ENCODE data around the gene MROH2A.

MROH2A gene

DNA sequence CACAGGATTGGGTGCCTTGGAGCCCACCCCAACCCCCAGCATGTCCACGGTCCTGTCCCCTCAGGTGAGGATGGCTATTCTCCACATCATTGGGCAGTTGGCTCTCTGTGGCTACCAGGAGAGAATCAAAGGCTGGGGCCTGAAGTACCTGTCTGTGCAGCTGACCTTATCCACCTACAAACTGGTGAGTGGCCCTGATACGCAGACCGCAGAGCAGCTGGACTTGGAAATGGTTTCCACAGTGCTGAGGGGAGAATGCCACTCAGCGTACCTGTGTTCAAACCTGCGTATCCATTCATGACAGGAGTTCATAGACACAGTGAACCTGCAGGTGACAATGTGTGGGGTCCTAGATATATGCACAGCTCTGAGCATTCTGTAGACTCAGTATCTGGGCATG is 21.6 kb downstream of the MROH2A start:
- no peak for DNase-seq

DNA sequence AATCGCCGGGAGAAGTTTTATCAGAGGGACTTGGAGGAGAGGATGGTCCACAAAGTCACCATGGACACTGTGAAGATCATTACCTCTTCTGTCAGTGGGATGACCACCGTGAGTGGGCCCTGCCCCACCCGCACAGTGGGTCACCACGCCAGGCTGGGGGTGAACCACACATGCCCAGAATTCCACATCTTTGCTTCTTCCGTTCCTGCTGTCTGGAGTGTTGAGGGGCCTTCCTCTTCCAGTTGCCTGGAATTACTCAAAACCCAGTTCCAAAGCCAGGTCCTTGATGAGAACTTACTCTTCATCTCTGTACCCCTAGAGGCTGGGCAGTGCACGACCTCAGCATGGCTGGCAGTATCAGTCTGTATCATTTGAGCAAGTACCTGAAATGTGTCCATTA is 22.1 kb downstream of the MROH2A start:
- DNase-seq, result no peak

DNA sequence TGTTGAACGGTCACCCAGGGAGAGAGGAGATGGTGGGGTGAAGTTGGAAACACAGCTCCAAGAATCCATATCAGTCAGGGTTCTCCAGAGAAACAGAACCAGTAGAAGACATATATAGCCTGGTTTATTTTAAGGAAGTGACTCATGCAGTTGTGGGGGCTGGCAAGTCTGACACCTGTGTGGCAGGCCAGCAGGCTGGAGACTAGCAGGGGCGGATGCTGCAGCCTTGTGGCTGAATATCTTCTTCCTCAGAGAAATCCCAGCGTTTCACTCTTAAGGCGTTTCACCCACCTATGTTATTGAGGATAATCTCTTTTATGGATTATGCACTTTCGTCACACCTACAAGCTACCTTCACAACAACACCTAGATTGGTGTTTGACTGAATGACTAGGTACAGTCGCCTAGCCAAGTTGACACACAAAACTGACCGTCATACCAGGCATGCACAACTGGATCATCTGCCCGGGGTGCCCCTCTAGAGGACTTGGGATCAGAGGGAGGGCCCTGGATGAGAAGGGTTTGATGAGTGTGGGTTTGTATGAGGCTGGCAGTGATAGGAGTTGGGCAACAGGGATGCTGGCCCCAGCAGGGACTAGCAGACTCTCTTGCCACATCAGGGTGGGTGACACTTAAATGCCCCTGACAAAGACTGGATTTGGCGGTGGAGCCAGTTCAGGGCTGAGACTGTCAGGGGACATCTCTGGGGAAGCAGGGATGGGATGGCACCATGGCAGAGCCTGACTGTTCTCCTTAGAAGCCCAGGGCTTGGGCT is 23.4 kb downstream of the MROH2A start:
- DNase-seq, result no peak

DNA sequence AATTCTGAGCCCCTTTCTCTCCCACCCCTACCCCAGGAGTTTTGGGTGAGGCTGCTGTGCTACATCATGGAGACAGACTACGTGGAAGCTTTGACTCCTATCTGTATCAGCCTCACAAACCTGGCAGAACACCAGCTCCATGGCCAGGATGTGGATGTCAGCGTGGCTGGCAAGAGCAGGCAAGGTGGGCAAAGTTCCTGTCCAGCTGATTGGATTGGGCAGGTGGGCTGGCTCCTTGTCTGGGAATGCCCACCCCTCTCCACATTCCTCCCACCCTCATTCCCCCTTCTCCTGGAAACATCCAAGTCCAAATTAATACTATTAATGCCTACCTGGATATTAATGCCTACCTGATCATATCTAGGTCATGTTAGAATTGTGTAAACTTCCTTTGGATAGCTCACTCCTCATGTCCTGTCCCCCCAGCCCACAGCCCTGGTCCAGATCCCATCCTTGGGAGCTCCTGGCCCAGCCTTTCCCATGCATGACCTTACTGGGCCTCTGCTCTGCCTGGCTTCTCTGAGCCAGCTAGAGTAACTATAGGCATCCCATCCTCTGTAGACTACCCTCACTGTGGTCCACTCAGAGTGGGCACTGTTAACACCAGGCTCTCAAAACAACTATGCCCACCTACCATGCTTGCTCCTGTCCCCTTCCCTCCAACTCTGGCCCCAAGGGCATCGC is 24.1 kb downstream of the MROH2A start:
- no peak for DNase-seq

DNA sequence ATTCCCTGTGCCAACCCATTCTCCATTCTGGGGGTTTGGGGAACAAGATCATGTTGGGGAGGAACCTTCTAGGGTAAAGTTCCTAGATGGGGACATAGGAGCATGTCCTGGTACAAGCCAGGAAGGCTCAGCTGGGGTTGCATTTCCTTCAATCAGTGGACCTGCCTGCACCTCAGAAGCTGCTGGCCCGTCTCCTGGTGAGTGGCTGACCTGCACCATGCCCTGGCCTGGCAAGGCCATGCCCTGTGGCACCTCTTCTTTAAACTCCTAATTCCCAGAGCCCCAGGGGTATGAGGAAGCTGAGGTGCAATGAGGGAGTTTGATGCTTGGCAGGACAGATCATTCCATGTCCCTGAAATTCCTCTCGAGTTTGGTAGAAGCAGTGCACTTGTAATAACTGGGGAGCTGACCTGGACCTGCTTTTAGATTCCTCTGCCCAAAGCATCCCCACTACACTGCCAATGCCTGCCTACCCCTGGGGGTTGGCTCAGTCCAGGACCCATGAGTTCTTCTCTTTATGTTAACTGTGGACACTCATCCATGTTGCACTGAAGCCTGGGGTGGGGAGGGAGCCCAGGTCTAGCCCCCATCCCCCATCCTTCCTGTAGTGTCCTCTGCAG is 25.3 kb downstream of the MROH2A start:
- no peak for DNase-seq

DNA sequence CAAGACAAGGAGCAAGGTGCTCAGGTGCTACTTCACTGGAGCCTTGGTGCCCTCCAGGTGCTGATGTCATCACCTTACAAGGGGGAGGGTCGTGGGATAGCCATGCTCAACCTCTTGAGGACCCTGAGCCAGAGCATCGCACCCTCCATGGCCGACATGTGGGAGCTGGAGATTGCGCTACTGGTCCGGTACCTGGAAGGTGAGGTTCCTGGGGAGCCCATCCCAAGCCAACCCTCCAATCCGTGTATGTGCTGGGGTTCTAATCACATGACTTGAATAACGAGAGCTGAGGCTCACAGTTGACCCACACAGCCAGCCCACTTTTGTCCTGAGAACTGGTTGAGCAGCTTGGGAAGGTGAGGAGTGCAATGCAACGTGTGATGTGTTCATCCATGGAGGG is 25.9 kb downstream of the MROH2A start:
- no peak for DNase-seq

DNA sequence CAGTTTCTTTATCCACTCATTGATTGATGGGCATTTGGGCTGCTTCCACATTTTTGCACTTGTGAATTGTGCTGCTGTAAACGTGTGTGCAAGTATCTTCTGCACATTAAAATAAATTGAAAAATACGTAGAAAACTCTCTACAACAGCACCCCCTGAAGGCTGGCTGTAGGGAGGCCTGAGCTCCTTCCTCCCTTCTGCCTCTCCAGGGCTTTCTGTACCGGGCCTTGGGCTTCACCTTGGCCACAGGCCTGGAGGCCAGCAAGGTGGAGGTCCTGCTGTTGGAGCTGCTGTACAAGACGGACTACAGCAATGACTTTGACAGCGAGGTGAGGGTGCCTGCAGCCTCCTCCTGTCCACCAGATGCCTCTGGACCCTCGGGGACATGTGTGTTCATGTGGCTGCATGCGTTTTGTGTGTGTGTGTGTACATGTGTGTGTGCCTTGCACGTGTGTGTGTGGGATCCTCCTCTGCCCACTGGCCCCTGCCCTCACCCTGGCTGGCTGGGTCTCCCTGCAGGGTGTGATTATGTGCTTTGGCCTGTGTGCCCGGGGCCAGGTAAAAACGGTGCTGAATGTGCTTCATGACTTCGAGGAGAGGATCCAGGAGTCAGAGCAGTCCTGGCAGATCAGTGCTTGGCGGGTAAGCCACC is 29.2 kb downstream of the MROH2A start:
- no peak for DNase-seq

DNA sequence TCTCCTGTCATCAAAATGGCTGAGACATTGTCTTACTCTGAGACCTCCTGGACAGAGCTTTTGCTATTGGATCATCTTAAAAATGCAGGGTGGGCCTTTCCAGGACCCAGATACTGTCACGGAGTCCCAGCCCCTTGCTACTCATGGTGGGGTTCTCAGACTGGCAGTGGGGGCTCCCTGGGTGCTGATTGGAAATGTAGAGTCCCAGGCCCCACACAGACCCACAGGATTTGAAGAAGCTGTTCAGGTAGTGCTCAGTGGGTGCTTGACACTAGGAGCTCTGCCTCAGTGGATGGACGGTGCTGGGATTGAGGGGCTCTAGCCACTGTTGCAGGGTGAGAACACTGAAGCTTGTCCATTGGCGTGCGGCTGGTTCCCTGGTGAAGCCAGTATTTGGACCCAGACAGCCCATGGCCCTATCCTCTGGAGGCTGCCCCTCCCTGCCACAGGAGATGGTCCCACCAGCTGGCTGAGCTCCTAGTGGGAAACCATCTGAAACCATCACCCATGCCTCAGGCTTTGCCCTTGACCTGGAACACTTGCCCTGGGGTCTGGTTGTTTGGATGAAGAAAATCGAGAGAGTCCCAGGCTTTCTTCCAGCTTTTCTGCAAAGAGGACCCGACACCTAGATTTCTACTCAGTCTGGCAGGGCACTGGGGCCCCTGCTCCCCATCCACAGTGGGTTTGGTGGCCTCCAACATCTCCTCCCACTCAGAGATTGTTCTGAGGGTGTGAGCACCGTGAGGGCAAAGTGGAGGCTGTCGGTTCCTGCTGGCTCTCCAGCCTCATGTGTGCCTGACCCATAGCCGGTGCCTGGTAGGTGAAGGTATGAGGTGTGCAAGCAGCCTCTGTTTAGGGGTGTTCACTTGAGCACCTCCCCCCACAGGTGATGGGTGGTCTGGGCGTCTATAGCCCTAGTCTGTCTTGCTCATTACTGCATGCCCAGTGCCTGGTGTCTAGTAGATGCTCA is 30.1 kb downstream of the MROH2A start:
- no peak for DNase-seq

DNA sequence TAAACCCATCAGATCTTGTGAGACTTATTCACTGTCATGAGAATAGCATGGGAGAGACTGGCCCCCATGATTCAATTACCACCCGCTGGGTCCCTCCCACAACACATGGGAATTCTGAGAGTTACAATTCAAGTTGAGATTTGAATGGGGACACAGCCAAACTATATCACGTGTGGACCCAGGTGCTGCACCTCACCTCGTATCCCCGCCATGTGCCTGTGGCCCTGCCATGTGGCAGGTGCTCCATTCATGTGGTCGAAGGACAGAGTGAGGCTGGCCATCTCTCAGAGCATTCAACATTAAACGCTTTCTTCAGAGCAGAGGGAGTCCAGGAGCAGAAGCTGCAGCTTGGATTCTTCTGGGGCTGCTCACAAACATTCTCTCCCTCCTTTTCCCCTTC is 32.3 kb downstream of the MROH2A start:
- DNase-seq, result no peak

DNA sequence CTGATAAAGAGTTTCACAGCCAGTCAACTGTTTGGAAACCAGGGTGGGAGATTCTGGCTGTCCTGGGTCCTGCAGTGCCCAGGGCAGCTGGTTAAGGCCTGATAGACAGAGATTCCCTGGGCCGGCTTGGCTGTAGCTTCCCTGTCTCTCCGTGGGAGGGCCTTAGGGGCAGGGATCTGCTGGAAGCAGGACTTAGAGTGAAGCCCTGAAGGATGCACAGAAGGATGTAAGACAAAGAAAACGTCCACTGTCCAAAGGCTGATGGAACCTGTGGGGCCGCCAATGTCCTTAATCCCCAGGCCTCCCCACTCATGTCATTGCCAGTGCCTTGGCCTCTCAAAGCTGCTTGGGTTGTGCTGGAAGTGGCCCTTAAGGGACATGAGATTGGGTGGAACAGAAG is 33.0 kb downstream of the MROH2A start:
- no peak for DNase-seq

GRCh38 chr2:233811732-233812131 is 33.6 kb downstream of the MROH2A start:
- DNase-seq, result no peak

GRCh38 chr2:233813236-233814055 is 35.3 kb downstream of the MROH2A start:
- no peak for DNase-seq

GRCh38 chr2:233814056-233814835 is 36.1 kb downstream of the MROH2A start:
- DNase-seq, result no peak

DNA sequence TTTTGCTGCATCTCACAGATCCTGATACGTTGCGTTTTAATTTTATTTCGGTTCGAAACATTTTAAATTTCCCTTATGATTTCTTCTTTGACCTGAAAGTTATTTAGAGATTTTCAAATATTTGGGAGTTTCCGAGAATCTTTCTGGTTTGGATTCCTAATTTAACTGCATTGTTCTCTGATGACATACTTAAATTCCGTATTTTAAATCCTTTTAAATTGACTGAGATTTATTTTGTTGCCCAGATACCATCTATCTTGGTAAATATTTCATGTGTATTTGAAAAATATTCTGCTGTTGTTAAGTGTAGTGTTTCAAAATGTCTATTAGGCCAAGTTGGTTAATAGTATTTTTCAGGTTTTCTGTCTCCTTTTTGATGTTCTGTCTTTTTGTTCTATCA is 37.7 kb downstream of the MROH2A start:
- no peak for DNase-seq

GRCh38 chr2:233816334-233816733 is 38.2 kb downstream of the MROH2A start:
- DNase-seq, result no peak

GRCh38 chr2:233816771-233817170 is 38.6 kb downstream of the MROH2A start:
- DNase-seq, result no peak

DNA sequence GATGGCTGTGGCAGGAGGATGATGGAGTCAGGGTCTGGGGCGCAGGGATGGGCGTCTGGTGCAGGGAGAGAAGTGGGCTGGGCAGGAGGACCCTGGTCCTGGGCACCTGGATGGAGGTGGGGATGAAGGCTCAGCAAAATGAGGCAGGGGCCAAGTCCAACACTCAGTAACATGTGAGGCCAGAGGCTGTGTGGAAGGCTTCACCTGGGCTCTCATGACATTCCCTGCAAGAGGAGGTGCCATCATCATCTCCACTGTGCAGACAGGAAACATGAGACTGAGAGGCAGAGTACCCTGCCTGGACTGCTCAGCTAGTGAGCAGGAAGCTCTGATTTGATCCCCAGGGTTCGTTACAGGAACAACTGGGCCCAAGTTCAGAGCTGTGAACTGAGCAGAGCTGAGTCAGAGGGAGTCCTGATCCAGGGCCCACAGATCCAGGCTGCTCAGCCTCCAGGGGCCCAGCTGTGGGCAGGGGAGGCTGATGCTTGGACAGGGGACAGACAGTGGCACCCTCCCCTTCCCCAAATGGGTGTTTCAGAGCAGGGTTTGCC is 39.3 kb downstream of the MROH2A start:
- no peak for DNase-seq

- DNase-seq, result no peak
These were observed 40.0 kb downstream of the MROH2A start for GRCh38 chr2:233817995-233818638.
